OCI-M2 (cell line): ENCODE results near the gene C4BPB.
"Not testable (repeated sequence)": the region's sequence is repeated elsewhere in the genome, so short reads cannot be mapped to it uniquely, and the experiment has no call there.

Experiments used
- DNase-seq: peaks from one replicate; lab custom pipeline; 2025; ENCODE audit not compliant: unreplicated experiment; lab: John Stamatoyannopoulos, UW

C4BPB gene, protein sequence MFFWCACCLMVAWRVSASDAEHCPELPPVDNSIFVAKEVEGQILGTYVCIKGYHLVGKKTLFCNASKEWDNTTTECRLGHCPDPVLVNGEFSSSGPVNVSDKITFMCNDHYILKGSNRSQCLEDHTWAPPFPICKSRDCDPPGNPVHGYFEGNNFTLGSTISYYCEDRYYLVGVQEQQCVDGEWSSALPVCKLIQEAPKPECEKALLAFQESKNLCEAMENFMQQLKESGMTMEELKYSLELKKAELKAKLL

DNA sequence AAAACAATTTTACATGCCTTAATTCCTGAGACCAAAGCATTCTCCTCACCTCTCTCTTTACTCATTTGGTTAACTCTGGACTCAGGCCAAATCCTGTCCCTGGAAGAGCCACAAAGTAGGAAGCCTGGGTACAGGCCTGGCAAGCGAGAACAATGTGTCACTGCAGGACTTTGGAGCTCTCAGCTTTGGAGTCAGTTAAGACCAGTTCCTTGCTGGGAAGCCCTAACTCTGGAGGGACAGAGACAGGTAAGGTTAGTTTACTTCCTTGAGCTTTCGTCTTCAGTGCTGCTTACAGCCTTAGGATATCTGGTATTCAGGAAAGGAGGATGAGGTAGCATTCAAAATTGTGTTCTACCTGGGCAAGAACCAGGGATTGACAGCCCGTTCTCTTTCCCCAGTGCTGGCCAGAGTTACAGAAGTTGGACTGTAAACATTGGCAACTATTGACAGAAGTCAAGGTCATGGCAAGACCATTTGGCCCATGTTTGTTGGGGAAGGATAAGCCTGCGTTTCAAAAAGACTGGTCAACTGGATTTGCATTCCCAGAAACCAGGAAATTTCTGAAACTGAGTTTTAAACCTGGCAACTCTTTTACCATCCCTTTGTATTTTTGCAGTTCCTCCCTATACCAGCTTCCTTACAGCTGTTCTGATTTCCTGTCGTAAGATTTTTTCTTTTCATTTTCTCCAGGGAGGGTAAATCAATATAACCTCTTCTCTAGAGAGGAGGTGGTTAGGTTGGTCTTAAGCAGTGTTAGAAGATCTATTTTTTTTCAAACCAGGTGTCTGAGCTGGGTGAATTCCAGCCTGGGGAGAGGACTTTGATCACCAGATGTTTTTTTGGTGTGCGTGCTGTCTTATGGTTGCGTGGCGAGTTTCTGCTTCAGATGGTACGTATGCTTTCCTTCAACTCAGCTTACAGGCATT, at the start of gene C4BPB:
Gene C4BPB, plus strand, starts transcription at position 160 of the 926 bp plus-strand sequence. Its CDS starts 672 bp downstream, at position 832.
- DNase-seq, result no peak

DNA sequence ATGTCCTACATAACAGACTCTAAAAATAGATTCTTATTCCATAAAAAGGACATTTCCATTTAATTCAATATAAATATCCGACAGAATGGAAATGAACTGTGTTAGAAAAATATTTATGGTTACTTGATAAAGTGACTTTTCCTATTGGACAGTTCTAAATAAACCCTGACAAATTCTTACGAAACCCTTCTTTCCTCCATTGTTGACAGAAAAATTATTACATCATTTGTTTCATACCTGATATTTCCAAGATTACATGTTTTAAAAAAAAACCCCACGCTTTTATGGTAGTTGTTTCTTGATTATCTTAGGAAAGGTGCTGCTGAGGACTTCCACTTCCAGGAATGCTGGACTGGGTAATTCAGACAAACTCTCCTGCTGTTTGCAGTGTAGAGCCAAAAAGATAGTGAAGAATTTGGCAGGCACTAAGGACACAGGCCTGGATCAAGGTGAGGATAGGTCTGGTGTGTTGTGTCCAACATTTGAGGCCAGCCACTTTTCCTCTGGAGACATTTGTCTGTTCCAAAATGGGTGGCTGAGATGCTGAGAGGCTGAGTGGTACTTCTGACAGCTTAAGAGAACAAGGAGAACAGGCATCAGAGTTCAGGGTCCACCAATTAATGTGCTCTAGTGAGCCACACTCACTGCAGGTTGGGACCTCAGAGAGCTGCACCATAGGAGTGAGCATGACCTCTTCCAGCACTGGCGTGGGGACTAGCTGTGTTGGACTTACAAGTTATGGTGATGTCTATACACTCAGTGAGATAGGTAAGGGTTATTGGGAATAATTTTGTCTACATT, 49.1 kb upstream of the C4BPB start:
- no peak for DNase-seq

DNA sequence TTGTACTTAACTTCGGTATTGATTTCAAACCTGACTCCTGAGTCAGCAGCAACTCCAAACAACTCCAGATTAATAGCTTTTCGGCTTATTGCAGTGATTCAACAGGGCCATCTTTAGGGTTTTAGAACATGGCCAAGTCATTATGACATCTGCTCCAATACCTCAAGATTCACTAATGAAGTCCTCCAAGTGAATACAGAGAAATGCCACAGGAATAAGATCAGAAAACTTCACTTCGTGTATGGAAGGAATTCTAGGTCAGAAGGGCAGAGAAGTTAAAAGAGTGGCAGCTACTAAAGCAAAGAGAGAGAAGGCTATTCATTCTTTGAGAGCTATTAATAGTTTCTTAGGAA, 48.5 kb upstream of the C4BPB start:
- no peak for DNase-seq

DNA sequence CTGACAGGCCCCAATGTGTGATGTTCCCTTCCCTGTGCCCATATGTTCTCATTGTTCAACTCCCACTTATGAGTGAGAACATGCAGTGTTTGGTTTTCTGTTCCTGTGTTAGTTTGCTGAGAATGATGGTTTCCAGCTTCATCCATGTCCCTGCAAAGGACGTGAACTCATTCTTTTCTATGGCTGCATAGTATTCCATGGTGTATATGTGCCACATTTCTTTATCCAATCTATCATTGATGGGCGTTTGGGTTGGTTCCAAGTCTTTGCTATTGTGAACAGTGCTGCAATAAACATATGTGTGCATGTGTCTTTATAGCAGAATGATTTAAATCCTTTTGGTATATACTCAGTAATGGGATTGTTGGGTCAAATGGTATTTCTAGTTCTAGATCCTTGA, 47.3 kb upstream of the C4BPB start:
- DNase-seq, result not testable (repeated sequence)

DNA sequence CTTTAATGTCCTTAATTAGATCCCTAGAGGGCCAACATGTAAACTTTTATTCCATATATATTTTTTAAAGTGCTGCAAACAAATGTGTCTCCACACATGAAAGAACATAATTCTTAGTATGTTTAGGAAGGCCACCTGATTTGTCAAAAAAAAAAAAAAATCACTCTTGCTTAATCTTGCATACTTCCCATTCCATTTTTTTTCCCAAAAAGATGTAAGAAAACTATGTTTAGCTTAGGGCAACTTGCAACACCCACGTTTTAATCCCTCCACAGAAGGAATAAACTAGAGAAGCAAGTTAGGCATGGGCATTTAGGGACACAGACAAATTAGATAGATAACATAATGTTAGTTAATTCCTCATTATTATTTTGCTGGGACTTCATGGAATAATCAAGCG, 43.2 kb upstream of the C4BPB start:
- no peak for DNase-seq

DNA sequence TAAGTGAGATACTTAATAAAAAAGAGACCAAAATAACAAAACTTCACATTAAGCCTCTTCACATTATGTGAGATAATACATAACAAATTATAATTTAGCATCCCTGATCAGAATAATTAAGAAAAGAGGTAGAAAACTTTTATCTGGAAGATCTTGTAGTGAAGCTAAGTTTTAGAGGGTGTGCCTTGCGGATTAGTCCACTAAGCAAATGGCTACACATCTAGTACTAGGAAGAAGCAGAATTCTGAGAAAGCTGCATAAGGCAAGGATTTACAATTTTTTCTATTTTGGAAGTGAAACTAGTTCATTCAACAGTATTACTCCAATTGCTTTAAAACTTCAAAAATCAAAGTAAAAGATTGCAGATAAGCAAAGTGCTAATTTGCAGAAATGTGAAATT, 41.2 kb upstream of the C4BPB start:
- DNase-seq, result no peak

DNA sequence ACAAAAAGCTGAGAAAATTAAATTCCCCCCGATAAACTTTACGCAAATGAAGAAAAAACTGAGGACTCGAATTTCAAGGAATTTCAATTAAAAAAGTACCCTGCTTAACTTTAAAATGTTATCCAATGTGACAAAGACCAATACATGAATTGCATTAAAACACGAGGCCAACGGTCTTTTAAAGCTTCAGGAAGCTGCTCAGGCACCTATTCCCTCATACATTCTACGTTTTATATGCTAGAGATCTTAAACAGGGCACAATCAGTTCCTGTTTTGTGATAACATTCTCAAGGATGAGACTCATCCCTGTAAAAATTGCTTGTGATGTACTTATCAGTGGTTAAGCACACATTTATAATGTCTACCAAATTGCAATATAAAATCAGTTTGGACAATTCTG, 40.6 kb upstream of the C4BPB start:
- DNase-seq, result no peak

DNA sequence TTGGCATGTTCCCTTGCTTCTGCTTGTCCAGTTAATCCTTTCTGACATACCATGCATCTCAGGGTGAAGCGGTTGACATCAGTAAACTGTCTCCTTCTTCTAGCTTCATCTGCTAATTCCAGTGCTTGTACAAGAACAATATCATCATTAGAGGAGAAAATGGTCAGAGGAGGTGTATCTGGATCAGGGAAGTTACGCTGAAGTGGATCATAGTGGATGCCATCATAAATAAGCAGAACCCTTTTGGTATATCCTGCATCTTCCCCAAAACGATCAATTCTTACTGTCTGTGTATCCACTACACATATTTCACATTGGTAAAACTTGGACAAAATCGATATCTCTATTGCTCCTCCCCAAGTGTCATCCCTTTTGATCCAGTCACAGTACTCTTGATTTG, 39.6 kb upstream of the C4BPB start:
- no peak for DNase-seq

DNA sequence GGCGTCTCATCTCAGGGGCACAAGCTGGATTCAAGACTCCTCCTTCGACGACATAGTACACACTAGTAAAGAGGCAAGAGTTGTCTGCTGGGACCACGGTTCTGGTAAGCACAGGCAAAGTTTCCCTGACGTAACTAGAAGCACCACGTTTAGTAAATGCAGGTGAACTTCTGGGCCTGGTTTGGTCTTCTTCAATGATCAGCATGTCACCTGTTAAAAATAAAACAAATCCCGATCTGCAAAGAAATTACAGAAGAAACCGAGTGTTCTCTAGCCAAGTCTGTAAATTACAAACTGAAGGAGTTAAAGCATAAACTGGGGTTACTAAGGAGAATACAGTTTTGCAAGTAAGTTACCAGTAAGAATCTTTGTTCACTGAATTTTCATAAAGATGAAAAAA, 39.1 kb upstream of the C4BPB start:
- no peak for DNase-seq

DNA sequence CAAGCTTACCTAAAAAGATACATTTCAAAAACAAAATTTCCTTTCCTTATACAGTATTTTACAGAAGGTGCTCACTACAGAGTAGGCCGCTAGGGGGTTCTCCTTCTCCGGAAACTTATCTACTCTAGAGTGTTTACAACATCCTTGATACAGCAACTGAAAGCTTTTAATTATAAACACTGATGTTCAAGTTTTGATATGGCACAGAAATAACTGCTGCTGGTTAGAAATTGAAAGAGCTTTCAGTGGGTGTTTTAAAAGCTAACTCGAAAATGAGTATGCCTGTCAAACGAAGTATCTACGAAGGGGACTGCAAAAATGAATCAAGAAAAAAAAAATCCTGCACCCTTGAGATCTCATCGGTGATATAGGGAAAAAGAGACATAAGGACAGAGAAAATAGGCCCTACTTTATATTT, 38.7 kb upstream of the C4BPB start:
- DNase-seq, result no peak

DNA sequence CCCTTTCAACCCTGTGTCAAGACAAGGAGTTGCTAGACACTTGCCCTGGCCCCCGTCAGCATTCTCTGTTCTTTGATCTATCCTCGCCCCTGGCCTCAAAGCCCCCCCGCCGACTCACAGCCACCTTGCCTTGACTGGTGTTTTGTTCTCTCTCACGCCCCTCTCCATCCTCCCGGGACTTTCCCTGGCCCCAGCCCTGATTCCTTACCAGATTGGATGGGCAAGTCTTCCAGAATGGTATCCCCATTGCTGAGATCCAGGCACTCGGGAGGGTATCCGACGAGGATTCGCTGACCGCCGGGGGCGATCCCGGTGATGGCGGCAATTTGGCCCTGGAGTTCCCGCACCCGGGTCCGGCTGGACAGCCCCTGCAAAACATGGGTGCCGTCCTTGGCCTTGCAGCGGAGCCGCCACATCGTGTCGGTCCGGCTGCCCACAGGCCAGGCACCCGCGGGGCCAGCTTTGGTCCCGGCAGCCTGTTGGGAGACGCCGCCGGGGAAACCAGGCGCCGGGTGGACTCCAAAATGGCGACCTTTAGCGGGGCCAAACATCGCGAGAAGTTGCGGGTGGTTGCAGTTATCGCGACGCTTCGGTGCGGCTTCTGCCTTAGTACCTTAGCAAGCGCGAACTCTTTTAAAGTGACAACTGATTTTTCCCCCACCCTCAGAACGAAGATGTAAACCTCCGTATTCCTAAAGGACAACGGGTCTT, 38.0 kb upstream of the C4BPB start:
- peak; percentile 75 for DNase-seq

DNA sequence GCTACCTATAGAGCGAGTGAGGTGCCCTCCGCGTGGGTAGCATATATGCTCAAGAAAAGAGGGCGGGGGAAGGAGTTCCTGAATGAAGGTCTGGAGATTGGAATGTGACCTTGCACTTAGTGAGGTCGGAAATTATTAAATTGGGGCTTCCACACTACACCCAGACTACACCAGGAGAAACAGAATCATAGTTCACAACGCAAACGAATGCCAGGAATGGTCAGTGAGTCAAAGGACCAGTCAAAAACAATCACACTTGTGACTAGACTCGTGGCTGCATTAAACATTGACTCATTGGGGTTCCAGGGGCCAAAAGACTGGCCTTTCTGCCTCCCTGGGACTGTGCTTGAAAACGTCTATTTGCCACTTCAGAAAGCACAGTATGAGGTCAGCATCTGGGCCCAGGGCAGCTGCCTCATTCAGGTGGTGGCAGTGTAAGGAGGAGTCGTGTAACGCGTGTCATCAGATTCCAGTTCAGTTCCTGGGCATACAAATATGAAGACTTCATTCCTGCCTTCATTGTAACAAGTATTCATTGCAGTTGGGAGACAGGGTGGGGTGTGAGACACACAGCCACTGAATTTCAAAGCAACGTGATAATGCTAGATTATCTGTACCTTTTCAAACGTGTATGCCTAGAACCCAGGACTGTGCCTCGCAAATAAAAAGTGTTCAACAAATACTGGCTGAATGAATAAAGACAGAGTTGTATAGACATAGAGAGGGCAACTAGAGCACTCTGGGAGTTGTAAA, 37.3 kb upstream of the C4BPB start, which contains the start of gene YOD1:
Gene YOD1, minus strand, starts transcription at position 18 of the 753 bp plus-strand sequence. CDS start 178 bp downstream, outside the sequence.
- DNase-seq, result no peak

DNA sequence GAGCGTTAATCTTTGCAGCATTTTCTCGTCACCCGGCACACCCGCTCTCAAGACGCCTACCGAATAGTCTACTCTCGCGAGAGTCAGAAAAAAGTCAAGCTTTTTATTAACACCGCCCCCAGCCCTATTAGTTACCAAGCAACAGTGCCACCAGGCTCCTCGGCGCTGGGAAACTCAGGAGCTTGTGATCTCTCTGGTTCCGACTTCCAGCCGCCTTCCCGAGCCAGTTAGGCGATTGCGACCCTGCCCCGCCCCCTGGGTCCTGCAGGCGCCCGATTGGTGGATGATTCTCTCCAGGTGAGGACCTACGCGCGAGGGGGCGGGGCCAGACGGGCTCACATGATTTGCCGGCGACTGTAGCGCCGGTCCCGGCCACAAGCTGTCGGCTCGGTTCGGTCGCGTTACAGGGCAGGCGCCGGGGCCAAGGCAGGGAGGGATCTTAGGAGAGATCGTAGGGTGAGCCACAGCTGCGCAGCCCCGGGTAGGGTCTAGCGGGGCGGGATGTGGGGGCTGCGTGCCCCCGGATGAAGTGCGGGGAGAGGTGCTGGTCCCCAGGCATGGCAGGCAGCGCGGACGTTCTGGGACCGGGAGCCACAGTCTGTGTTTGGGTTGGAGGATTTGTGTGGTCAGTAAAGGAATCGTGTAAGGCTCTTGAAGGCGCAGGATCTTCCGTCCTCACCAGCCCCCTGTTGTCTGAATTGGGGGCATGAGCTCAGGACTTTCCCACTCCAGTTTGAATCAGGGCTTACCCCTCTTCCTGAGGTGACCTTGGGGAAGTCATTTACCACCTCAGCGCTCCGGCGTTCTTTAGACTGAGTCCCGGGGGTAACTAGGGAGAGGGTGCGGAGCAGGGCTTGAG, 35.5 kb upstream of the C4BPB start, which contains the start of gene PFKFB2:
Gene PFKFB2, plus strand, starts transcription at position 365 of the 859 bp plus-strand sequence. CDS start 1,443 bp downstream, outside the sequence.
- peak; percentile 84 for DNase-seq

DNA sequence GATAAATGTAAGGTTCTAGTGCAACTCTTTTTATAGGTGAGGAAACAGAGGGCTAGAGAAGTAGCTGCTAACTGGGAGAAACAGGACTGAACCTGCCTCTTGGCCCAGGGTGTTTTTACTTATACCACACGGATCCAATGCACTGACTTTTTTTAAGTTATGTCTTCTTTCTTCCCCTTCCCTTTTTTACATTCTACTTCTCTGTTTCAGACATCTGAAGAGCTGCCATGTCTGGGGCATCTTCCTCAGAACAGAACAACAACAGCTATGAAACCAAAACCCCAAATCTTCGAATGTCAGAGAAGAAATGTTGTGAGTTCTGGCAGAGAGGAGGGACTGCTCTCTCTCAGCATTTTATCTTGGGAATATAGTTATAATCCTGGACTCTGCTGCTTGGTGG, 34.2 kb upstream of the C4BPB start:
- DNase-seq, result no peak

DNA sequence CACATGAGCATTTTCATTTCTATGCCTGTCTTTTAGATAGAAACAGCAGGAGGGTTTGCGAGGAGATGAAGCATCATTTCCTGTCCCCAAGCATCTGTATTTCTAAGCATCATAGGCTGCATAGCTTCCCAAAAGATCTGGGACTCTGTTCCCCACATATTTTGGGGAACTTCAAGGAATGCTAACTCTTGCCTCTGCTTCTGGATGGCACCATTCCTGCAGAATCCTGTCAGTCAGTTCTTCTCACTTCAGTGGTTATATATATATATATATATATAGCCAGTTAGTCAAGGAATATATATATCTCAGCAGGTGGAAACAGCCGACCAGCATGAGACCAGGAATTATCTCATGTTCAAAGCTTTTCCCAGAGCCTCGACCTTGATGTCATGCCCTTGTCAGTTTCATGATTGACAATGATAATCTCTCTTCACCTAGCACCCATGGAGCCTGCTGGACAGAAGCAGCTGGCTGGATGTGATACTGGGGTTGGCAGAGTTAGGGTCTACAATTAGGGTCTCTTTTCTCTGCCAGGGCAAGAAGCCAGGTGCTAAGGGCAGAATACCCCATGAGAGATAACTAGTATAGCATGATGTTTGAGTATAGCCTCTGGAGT, 33.2 kb upstream of the C4BPB start:
- no peak for DNase-seq

DNA sequence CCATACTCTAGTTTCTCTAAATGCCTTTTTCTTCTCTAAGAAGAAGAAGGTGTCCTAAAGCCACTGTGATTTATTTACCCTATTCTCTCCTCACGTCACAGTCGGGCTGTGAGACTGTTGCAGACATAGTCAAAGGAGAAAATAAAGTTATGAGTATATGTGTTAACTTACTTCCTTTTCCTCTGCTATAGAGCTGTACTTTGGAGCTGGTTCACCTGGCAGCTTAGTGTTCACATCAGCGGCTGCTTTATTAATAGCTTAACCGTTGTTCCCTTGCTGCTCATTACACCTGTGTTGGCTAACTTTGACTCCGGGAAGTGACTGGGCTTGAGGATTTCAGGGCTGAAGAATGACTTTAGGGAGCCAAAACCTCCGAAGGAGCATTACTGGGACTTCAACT, 32.0 kb upstream of the C4BPB start:
- no peak for DNase-seq

DNA sequence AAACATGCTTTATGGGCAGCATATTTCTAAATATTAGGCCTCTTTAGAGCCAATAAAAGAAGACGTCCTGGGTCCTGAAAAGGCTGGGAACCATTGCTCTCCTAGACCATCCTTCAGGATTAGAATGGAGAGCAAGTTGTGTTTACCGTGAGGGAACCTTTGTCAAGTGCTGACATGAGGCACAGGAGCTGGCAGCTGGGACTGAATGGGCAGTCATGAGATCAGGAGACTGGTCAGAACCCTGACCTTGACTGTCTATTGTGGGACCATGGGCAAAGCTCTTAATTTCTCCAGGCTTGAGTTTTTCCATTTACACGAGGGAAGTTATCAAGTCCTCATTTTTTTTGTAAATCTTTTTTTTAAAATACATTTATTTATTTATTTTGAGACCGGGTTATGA, 30.4 kb upstream of the C4BPB start:
- no peak for DNase-seq
